GM12892 (cell line): ENCODE results near the gene CALCOCO2.
A peak's percentile ranks its signal among the peaks of the same experiment; 100 is the strongest.

Experiments used
- DNase-seq: peaks from one replicate; pipeline ENCODE4 v3.0.0; 2011; ENCODE audit not compliant: insufficient read length
- FAIRE-seq: peaks from 2 replicates; lab custom pipeline; 2011; peaks lifted over from hg19 to GRCh38; lab: Jason Lieb, UNC
- POLR2A ChIP-seq: IDR thresholded peaks from 2 replicates; pipeline ENCODE4 v1.6.1; 2011; ENCODE audit warnings: low read depth, low read length, control low read depth
- POLR2AphosphoS5 ChIP-seq: IDR thresholded peaks from 2 replicates; pipeline ENCODE4 v1.6.1; 2011; ENCODE audit warnings: low read depth, low read length, control low read depth
- TAF1 ChIP-seq: IDR thresholded peaks from 2 replicates; pipeline ENCODE4 v1.6.1; 2011; ENCODE audit warnings: low read depth, mild to moderate bottlenecking, control low read depth, low read length, borderline replicate concordance

Gene CALCOCO2

GRCh38 chr17:48883171-48883570 is 52.3 kb downstream of the CALCOCO2 start:
- FAIRE-seq (no peak), DNase-seq (no peak)
- TF ChIP-seq POLR2AphosphoS5 (no peak), TAF1 (no peak), POLR2A (no peak)

DNA sequence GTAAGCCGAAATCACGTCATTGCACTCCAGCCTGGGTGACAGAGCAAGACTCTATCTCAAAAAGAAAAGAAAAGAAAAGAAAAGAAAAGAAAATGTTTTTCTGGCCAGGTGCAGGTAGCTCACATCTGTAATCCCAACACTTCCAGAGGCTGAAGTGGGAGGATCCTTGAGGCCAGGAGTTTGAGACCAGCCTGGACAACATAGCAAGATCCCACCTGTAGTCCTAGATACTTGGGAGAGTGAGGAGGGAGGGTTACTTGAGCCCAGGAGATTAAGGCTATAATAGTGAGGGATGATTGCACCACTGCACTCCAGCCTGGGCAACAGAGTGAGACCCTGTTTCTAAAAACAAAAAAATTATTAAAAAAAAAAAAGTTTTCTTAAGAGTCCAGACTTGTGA is 59.3 kb downstream of the CALCOCO2 start:
- TF ChIP-seq TAF1 (no peak), POLR2AphosphoS5 (no peak), POLR2A (no peak)
- DNase-seq, result no peak
- FAIRE-seq, result no peak

- TF ChIP-seq POLR2AphosphoS5 (no peak), POLR2A (no peak), TAF1 (no peak)
- FAIRE-seq, result no peak
- no peak for DNase-seq
Measured at GRCh38 chr17:48892940-48893645, 62.3 kb downstream of the CALCOCO2 start.

DNA sequence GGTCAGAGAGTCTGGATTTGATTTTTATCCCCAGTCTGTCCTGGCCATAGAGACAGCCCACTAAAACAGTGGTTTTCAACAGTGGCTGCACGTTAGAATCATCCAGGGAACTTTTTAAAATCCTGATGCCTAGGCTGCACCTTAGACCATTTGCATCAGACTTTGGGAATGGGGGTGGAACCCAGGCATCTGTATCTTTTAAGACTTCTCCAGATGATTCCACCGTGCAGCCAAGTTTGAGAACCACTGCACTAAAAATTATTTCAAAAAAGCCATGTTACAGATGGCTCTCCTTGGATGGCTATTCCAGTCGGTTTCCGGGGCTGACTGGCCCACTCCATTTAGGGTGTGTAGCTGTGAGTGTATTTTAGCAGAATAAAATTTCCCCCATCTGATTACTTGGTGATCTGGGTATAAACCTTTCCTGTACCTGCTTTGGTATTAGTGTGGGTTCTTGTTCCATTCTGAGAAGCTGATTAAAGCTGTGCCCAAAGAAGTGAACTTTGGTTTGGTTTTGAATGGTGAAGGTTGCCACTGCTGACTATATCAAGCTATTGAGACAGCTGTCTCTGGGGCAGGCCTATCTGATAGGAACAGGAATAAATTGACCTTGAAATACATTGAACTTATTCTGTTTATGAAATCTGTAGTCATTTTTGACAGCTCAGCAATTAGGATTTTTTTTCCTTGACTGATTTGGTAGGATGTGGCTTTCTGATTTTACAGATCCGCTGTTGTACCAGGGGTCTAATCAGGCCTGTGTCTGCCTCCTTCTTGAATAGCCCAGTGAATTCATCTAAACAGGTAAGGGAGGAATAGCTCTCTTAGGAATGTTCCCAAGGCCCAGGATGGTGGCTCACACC is 63.0 kb downstream of the CALCOCO2 start:
- no peak for DNase-seq
- TF ChIP-seq POLR2AphosphoS5 (no peak), POLR2A (no peak), TAF1 (no peak)

DNA sequence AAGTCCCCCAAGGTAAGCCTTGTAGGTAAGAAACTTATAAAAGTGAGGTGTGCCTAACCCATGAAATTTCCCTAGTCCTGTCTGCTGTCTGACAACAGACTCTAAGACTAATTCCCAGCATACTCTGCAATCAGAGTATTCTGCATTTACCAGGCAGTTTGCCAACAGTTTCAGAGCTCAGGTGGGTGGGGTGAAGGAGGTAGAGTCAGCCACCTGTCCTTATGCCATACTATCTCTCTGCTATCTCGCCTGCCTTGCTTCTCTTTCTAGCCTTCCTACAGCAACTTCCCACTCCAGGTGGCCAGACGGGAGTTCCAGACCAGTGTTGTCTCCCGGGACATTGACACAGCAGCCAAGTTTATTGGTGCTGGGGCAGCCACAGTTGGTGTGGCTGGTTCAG is 64.1 kb downstream of the CALCOCO2 start:
- FAIRE-seq (no peak), DNase-seq (no peak)

More for the DNA sequence above, 63.0 kb downstream of the CALCOCO2 start:
- FAIRE-seq, result no peak

DNA sequence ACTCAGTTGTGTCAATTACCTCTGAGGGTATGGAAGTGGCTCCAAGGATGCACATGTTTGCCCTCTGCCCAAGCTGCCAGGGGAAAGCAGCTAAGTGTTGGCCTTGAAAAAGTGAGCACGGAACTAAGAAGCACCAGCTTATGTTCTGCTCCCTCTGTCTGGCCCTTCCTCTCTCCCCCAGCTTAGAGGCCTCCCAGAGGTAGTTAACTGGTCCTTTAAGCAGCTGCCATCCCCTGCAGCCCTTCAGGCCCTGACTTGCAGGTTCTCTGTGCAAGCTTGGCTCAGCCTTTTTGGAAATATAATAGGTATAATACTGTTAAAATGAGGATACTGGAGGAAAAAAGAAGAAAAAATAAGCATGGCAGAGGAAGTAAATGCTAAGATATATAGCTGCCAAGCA is 70.4 kb downstream of the CALCOCO2 start:
- TF ChIP-seq TAF1 (no peak), POLR2A (no peak), POLR2AphosphoS5 (no peak)
- FAIRE-seq, result no peak
- DNase-seq, result no peak

More for the DNA sequence above, 64.1 kb downstream of the CALCOCO2 start:
- TF ChIP-seq POLR2A, result no peak
- no peak for TF ChIP-seq TAF1

DNA sequence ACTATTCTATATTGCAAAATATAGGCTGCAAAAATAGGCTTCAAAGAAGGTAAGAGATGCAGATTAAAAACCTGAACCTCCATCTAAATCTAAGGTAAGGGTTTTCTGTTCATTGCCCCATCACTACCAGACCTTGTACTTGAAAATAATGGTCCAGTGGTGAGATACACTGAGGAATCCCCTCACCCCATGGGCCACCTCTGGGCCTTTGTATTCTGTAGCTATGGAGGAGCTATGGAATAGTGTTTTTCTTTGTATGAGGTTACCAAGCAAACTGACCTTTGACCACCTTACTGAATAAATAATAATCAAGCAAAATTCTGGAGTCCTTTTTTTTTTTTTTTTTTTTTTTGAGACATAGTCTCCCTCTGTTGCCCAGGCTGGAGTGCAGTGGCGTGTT is 72.6 kb downstream of the CALCOCO2 start:
- no peak for DNase-seq
- FAIRE-seq, result no peak
- TF ChIP-seq POLR2AphosphoS5 (no peak), TAF1 (no peak), POLR2A (no peak)

DNA sequence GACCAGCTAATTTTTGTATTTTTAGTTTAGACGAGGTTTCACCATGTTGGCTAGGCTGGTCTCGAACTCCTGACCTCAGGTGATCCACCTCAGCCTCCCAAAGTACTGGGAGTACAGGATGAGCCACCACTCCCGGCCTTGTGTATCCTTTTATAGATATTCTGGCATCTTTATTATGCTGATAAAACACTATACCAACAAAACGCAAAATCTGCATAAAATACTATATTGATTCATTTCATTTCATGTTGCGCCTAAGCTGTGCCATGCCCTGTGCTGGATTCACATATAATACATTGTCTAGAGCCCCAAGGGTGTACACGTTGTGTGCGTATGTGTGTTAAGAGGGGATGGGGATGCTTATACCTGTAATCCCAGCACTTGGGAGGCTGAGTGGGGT is 73.6 kb downstream of the CALCOCO2 start:
- DNase-seq (no peak), FAIRE-seq (no peak)
- TF ChIP-seq TAF1 (no peak), POLR2AphosphoS5 (no peak), POLR2A (no peak)

DNA sequence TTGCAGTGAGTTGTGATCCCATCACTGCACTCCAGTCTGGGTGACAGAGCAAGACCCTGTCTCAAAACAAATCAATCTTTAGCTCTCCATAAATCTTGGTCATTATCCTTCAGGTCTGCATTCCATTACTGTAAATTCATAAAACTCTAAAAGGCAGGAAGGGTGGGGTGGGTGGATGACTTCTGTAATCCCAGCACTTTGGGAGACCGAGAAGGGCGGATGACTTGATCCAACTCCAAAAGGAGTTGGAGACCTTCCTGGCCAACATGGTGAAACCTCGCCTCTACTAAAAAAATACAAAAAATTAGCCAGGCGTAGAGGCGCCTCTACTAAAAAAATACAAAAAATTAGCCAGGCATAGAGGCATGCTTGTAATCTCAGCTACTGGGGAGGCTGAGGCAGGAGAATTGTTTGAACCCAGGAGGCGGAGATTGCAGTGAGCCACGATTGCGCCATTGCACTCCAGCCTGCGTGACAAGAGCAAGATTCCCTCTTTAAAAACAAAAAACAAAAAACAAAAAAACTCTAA is 75.2 kb downstream of the CALCOCO2 start:
- DNase-seq (no peak), FAIRE-seq (no peak)
- no peak for TF ChIP-seq POLR2A

GRCh38 chr17:48907713-48908046 is 76.8 kb downstream of the CALCOCO2 start:
- FAIRE-seq (no peak), DNase-seq (no peak)
- TF ChIP-seq POLR2A (no peak), POLR2AphosphoS5 (no peak), TAF1 (no peak)

- FAIRE-seq (peak; percentile 100), DNase-seq (peak; percentile 96)
- TF ChIP-seq TAF1 (peak; percentile 63; the same call in 1 of the 2 replicates), POLR2A (peak; percentile 91), POLR2AphosphoS5 (peak; percentile 91)
Measured at GRCh38 chr17:48908047-48908843, 77.4 kb downstream of the CALCOCO2 start, which contains the start of gene UBE2Z. Gene UBE2Z (plus strand): TSS chr17:48908407. CDS start chr17:48908504, 97 bp downstream.
